ENCODE data around the gene CHADL.

The CHADL gene

GRCh38 chr22:41286639-41287091 is 45.9 kb upstream of the CHADL start:
- H3K27ac ChIP-seq (ENCODE audit: low read depth, low read length), result peak overlapping the region; percentile 80
- 0 out of 2 replicates have a peak, but pooled peaks cover 2% of the 10 kb centered on the region for H3F3A ChIP-seq (ENCODE audit: control insufficient read depth, insufficient read depth)
- no peaks in the 10 kb centered on the region for H3K27me3 ChIP-seq (ENCODE audit: control insufficient read depth, low read length)
- peaks cover 43% of the 10 kb centered on the region for H3K79me2 ChIP-seq (ENCODE audit: control insufficient read depth, low read length)
- no peak for TF ChIP-seq EZH2phosphoT487 (IDR thresholded peaks at IDR 0.05; ENCODE audit: borderline replicate concordance, low read length)
- TF ChIP-seq, protein P1, sequence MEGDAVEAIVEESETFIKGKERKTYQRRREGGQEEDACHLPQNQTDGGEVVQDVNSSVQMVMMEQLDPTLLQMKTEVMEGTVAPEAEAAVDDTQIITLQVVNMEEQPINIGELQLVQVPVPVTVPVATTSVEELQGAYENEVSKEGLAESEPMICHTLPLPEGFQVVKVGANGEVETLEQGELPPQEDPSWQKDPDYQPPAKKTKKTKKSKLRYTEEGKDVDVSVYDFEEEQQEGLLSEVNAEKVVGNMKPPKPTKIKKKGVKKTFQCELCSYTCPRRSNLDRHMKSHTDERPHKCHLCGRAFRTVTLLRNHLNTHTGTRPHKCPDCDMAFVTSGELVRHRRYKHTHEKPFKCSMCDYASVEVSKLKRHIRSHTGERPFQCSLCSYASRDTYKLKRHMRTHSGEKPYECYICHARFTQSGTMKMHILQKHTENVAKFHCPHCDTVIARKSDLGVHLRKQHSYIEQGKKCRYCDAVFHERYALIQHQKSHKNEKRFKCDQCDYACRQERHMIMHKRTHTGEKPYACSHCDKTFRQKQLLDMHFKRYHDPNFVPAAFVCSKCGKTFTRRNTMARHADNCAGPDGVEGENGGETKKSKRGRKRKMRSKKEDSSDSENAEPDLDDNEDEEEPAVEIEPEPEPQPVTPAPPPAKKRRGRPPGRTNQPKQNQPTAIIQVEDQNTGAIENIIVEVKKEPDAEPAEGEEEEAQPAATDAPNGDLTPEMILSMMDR (IDR thresholded peaks at IDR 0.05; ENCODE audit: low read depth, low read length, poor library complexity, severe bottlenecking), result no peak
- H4K20me1 ChIP-seq (ENCODE audit: control insufficient read depth, insufficient read depth, low read depth, low read length), result peaks cover 4% of the 10 kb centered on the region; the same call in 1 of the 2 replicates
- H3K9me2 ChIP-seq (replicated peaks; ENCODE audit: control insufficient read depth, low read length), result no peaks in the 10 kb centered on the region
- peak overlapping the region; percentile 79 for H3K4me3 ChIP-seq (ENCODE audit: low read length)
- peak overlapping the region; percentile 77 for H3K4me2 ChIP-seq (ENCODE audit: low read length)
- peaks cover 19% of the 10 kb centered on the region for H3K4me1 ChIP-seq (ENCODE audit: control insufficient read depth, low read length)
- peaks cover 32% of the 10 kb centered on the region for H3K36me3 ChIP-seq (ENCODE audit: control insufficient read depth, low read length)
- no peaks in the 10 kb centered on the region for H3K9me3 ChIP-seq (ENCODE audit: control insufficient read depth, insufficient read depth, low read length)

- H3F3A ChIP-seq (ENCODE audit: control insufficient read depth, insufficient read depth), result 0 out of 2 replicates have a peak, but pooled peaks cover 2% of the 10 kb centered on the region
- peak within 1 kb of the TSS; percentile 80 for H3K27ac ChIP-seq (ENCODE audit: low read depth, low read length)
- peaks cover 19% of the 10 kb centered on the region for H3K4me1 ChIP-seq (ENCODE audit: control insufficient read depth, low read length)
- peak within 1 kb of the TSS; percentile 79 for H3K4me3 ChIP-seq (ENCODE audit: low read length)
- H4K20me1 ChIP-seq (ENCODE audit: control insufficient read depth, insufficient read depth, low read depth, low read length), result peaks cover 6% of the 10 kb centered on the region; the same call in 1 of the 2 replicates
- no peaks in the 10 kb centered on the region for H3K9me3 ChIP-seq (ENCODE audit: control insufficient read depth, insufficient read depth, low read length)
- no peaks in the 10 kb centered on the region for H3K9me2 ChIP-seq (replicated peaks; ENCODE audit: control insufficient read depth, low read length)
- TF ChIP-seq, protein P1 (IDR thresholded peaks at IDR 0.05; ENCODE audit: low read depth, low read length, poor library complexity, severe bottlenecking), result peak; percentile 36
- no peak for TF ChIP-seq EZH2phosphoT487 (IDR thresholded peaks at IDR 0.05; ENCODE audit: borderline replicate concordance, low read length)
- peak within 1 kb of the TSS; percentile 82 for H3K4me2 ChIP-seq (ENCODE audit: low read length)
- H3K36me3 ChIP-seq (ENCODE audit: control insufficient read depth, low read length), result peaks cover 39% of the 10 kb centered on the region
- peaks cover 50% of the 10 kb centered on the region for H3K79me2 ChIP-seq (ENCODE audit: control insufficient read depth, low read length)
- H3K27me3 ChIP-seq (ENCODE audit: control insufficient read depth, low read length), result no peaks in the 10 kb centered on the region
These were observed 45.3 kb upstream of the CHADL start, which contains the start of gene RANGAP1 for GRCh38 chr22:41285820-41286638. TSS of gene RANGAP1 (minus strand) at chr22:41286187. CDS start at chr22:41281044, 5,143 bp downstream.

- H3F3A ChIP-seq (ENCODE audit: control insufficient read depth, insufficient read depth), result 0 out of 2 replicates have a peak, but pooled peaks cover 2% of the 10 kb centered on the region
- H3K9me2 ChIP-seq (replicated peaks; ENCODE audit: control insufficient read depth, low read length), result no peaks in the 10 kb centered on the region
- no peaks in the 10 kb centered on the region for H3K9me3 ChIP-seq (ENCODE audit: control insufficient read depth, insufficient read depth, low read length)
- H3K36me3 ChIP-seq (ENCODE audit: control insufficient read depth, low read length), result peaks cover 45% of the 10 kb centered on the region
- H3K27ac ChIP-seq (ENCODE audit: low read depth, low read length), result peak overlapping the region; percentile 49
- H3K4me2 ChIP-seq (ENCODE audit: low read length), result peak overlapping the region; percentile 82
- peaks cover 56% of the 10 kb centered on the region for H3K79me2 ChIP-seq (ENCODE audit: control insufficient read depth, low read length)
- peaks cover 6% of the 10 kb centered on the region; the same call in 1 of the 2 replicates for H4K20me1 ChIP-seq (ENCODE audit: control insufficient read depth, insufficient read depth, low read depth, low read length)
- no peaks in the 10 kb centered on the region for H3K27me3 ChIP-seq (ENCODE audit: control insufficient read depth, low read length)
- peaks cover 19% of the 10 kb centered on the region for H3K4me1 ChIP-seq (ENCODE audit: control insufficient read depth, low read length)
- peak overlapping the region; percentile 79 for H3K4me3 ChIP-seq (ENCODE audit: low read length)
- TF ChIP-seq EZH2phosphoT487 (IDR thresholded peaks at IDR 0.05; ENCODE audit: borderline replicate concordance, low read length), result no peak
- TF ChIP-seq, protein P1 (IDR thresholded peaks at IDR 0.05; ENCODE audit: low read depth, low read length, poor library complexity, severe bottlenecking), result peak; percentile 42
These were observed 44.7 kb upstream of the CHADL start for GRCh38 chr22:41285441-41285819.

Measured in DOHH2 (cell line).